Astrocyte of the spinal cord (primary cell): ENCODE results near the gene RREB1.

ENCODE experiments used
- DNase-seq: peaks from one replicate; pipeline ENCODE4 v3.0.0; 2011; ENCODE audit warnings: low read depth, low spot score
- H3K4me3 ChIP-seq: 2 replicates; pipeline ENCODE4 v1.5.1; 2011; ENCODE audit warnings: low read depth, mild to moderate bottlenecking, low read length, moderate library complexity
- in situ Hi-C: cut with HindIII; loops from 2 replicates; pipeline ENCODE4 v1.10.0; 2017; ENCODE audit warnings: low sequenced_read_pairs
- TF ChIP-seq, protein P1 (sequence below): IDR thresholded peaks from 2 replicates; pipeline ENCODE4 v1.5.1; 2012; ENCODE audit warnings: low read depth, mild to moderate bottlenecking, low read length, inconsistent platforms

Gene RREB1

DNA sequence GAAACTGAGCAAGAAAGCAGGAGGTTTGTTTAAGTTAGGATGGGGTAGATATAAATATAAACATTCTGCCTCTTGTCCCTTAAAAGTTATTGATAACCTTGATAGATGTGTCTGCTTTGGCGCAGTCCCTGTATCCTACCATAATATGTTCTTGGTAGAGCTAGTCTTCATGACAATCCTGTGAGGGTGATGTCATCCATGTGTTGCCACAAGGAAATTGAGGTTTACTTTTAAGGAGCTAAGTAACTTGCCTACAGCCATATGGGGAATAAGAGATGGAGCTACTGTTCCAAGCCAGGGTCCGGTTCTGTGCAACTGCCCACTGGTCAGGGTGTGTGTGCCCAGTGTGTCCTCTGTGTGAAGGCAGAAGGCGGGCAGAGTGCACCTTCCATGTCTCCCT, 126.8 kb downstream of the RREB1 start:
- DNase-seq = no peak
- in situ Hi-C loops = no loop called here
- H3K4me3 ChIP-seq = no peak overlapping the region
- TF ChIP-seq, protein P1, sequence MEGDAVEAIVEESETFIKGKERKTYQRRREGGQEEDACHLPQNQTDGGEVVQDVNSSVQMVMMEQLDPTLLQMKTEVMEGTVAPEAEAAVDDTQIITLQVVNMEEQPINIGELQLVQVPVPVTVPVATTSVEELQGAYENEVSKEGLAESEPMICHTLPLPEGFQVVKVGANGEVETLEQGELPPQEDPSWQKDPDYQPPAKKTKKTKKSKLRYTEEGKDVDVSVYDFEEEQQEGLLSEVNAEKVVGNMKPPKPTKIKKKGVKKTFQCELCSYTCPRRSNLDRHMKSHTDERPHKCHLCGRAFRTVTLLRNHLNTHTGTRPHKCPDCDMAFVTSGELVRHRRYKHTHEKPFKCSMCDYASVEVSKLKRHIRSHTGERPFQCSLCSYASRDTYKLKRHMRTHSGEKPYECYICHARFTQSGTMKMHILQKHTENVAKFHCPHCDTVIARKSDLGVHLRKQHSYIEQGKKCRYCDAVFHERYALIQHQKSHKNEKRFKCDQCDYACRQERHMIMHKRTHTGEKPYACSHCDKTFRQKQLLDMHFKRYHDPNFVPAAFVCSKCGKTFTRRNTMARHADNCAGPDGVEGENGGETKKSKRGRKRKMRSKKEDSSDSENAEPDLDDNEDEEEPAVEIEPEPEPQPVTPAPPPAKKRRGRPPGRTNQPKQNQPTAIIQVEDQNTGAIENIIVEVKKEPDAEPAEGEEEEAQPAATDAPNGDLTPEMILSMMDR = no peak

DNA sequence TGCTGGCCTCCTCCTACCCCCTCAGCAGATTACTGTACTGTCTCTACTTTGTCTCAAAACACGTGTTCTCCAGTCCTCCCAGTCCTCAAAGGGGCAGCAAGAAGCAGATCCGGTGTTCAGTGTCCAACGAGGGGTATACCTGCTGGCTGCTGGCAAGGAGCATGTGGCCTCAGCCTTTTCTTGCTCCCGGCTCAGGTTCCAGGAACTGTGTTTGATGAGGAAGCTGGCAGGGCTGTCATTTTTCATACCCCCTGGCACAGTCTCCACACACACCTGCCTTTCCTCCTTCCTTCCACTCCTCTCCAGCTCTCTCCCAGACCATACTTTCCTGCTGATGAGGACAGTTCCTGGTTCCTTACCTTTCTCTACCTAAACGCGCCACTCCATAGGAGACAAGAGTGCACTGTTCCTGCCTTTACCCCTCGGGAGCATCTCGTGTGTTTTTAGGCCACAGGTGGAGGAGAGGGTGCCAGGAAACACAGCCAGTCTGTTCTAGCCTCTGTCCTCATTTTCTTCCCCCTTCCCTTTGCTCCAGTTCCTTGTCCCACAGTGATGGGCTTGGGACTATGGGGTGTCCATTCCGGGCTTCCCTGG, 128.0 kb downstream of the RREB1 start:
- no peak for DNase-seq
- H3K4me3 ChIP-seq = no peak overlapping the region
- in situ Hi-C loops = no loop called here
- TF ChIP-seq, protein P1 = no peak

DNA sequence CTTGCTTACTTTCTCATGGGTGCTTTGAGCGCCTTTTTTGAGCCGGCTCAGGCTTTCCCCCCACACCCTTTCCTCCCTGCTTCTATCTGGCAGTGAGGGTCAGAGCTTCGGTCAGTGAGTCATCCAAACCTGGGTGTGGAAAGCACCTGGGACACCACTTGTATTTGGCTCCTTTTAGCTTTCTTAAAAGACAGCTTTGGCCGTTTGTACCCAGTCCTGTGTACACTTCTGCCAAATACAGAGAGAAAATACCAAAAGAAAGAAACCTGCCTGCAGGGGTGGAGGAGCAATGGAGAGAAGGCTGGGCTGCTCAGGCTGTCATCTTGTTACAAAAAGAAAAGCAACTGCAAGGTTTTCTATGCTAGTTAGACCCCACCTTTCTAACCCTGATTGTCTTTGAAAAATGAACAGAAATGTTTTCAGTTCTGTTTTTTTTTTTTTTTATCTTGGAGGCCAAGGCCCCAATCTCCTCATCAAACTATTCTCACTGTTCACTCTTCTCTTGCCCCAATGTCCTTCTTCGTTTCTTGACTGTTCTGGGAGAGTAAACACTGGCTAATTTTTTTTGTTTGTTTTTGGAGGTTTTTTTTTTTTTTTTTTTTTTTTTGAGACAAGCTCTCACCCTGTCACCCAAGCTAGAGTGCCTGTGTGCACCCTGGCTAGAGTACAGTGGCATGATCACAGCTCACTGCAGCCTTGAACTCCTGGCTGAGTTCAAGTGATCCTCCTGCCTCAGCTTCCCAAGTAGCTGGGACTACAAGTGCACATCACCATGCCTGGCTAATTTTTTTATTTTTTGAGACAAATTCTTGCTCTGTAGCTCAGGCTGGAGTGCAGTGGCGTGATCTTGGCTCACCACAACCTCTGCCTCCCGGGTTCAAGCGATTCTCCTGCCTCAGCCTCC, 128.8 kb downstream of the RREB1 start:
- in situ Hi-C loops = no loop called here
- DNase-seq = no peak
- TF ChIP-seq, protein P1 = no peak

DNA sequence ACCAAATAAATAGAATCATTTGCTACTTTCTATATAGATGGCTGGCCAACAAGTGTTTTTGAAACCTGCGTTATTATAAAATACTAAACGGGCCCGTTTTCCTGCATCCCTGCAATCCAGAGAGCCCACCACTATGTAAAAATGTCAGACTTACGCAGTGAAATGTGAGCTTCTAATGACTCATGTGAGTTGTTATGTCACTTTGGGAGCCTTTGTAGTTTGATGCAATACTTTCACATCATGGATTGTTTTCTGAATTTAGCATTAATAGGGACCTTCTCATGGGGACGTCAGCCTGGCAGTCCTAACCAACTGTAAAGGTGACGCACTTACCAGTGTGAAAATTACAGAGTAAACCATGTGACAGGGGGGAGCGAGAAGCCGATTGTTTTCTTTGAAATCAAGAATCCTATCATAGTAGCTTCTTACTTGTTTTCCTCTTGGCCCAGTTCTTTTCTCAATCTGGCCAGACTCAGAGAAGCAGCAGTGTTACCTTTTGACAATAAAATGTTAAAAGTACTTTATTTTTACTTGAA, 130.0 kb downstream of the RREB1 start:
- DNase-seq = no peak
- H3K4me3 ChIP-seq = no peak overlapping the region
- TF ChIP-seq, protein P1 = no peak
- in situ Hi-C loops = no loop called here

More for the DNA sequence above, 128.8 kb downstream of the RREB1 start:
- H3K4me3 ChIP-seq = no peak overlapping the region

DNA sequence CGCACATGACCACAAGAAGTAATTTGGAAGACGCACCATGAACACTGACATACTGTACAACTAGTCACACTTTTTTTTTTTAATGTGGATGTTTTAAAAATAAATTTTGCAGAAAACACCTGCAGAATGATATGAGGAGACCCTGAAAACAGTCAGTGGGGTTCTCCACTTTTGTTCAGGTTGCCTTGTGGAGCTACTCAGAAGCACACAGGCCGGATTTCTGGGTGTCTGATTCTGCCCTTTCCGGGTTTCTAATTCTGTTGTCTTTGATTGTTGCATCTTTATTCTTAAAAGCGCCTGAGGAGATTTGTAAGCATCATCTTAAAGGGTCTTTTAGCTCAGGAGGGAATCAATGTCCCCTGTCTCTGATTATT, 130.8 kb downstream of the RREB1 start:
- no peak for DNase-seq
- H3K4me3 ChIP-seq = no peak overlapping the region
- in situ Hi-C loops = no loop called here
- TF ChIP-seq, protein P1 = no peak

DNA sequence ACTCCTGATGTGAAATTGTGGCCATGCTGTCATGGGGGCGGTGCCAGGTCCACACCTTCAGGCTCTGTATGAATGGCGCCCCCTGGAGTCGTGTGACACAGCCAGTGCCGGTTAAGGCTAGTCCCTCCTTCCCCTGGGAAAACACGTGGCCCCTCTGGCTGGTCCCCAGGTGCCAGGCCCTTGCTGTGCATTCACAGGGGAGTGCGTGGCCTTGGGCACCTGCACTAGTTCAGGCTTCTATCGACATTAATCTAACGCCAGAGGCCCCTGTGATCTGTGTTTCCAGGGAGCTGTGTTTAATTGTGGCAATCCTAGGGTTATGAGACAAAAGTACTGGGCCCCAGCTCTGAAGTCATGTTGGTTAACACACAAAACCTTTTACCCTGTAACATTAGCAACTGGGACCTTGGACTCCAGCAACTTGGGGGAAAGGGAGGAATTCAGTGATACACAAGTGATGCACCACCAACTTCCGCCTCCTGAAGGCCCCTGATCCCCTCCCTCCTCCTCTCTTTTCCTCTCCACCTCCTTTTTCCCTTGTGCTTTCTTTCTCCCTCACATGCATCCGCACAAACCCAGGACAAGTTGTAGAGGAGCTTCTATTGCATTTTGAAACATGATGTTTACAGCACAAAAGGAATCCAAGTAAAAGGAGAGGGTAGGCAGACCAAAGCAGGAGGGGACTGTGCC, 131.3 kb downstream of the RREB1 start:
- no peak overlapping the region for H3K4me3 ChIP-seq
- peak; percentile 68 for DNase-seq
- TF ChIP-seq, protein P1 = peak; percentile 74
- in situ Hi-C loops = no loop called here
